Measurements from ENCODE around the gene VDAC2. TPM values are rescaled to one million over a fixed set of nuclear protein-coding genes. Genes with fewer than 3 reads are reported as not detected.
"Not testable (repeated sequence)": the region's sequence is repeated elsewhere in the genome, so short reads cannot be mapped to it uniquely, and the experiment has no call there.

The VDAC2 gene
- total RNA-seq, 6 experiments from 2014 or later = 48.3 to 92.7 (median 70.2) TPM

DNA sequence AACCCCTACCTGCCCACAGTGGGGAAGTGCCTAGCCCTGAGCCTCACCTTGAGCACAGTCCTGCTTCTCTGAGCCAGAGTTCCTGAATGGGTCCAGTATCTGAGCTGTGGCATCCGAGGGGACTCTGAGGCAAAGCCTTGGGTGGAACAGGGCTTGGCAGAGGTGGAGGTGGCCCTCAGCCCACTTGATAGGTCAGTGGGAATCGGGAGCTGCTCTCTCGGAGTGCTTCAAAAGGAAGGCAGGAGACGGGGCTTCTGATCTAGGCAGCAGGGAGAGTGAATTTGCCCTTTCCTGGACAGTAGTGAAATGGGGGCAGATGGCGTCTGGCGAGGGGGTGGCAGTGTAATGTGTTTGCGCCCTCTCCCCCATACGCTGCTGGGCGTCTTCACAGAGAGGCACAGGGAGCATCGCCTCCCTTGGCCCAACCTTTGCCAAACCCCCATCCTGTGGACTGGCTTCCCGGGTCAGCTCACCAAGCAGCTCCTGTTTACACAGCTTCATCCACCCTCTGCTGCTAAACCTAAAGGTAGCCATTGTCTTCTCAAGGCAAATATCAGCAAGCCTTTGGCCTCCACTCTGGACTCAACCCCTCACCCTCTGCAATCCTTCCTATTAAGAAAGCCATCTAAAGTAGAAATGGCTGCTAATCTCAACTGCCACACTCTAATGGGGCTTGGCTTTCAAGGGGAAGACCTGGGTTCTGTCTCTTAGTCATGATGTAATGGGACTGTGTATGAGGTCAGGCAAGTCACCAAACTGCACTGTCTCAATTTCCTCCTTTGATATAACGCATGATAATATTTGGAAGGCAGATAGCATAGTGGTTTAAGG, 21.1 kb upstream of the VDAC2 start:
- H3K27ac ChIP-seq = no peak overlapping the region
- no peak for DNase-seq

DNA sequence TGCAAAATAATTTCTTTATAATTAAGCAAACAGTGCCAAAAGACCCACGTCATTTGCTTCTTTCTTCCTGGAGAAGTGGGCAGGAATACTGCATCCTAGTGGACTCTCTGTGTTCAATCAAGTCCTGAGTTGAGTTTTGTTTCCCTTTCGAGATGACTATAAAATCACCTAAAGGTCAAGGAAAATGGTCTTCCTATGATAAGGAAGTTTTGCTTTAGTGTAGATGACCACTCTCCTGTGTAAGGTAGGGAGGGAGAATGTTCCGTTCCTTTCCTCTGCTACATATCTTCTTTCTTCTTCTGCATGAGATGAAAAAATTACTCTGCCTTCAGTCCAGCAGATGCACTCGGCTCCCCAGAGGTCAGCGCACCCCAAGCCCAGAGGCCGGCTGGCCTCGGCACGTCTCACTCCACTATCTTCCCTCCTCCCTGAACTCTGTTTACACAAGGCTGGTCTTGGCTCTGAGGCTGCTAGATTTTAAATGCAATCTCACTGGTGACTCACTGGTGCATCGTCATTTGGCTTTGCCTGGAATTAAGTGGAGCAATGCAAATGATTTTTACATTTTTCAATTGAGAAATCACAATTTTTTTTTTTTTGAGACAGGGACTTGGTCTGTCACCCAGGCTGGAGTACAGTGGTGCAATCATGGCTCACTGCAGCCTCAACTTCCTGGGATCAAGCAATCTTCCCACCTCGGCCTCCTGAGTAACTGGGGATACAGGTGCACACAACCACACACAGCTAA, 18.6 kb upstream of the VDAC2 start:
- Histone ChIP-seq H3K36me3 (no peaks in the 10 kb centered on the region), H3K27me3 (no peaks in the 10 kb centered on the region), H3K9me3 (no peaks in the 10 kb centered on the region), H3K4me1 (peaks cover 0 to 24% (median 4%) of the 10 kb centered on the region in 4 donors), H3K27ac (peak overlapping the region; percentile 3 to 42 (median 34)), H3K4me3 (peak overlapping the region in 1 of 3 donors; percentile 4)
- ATAC-seq (peak; percentile 94 to 97 (median 96)), DNase-seq (peak; percentile 69 to 81 (median 76))
- TF ChIP-seq, protein P1, sequence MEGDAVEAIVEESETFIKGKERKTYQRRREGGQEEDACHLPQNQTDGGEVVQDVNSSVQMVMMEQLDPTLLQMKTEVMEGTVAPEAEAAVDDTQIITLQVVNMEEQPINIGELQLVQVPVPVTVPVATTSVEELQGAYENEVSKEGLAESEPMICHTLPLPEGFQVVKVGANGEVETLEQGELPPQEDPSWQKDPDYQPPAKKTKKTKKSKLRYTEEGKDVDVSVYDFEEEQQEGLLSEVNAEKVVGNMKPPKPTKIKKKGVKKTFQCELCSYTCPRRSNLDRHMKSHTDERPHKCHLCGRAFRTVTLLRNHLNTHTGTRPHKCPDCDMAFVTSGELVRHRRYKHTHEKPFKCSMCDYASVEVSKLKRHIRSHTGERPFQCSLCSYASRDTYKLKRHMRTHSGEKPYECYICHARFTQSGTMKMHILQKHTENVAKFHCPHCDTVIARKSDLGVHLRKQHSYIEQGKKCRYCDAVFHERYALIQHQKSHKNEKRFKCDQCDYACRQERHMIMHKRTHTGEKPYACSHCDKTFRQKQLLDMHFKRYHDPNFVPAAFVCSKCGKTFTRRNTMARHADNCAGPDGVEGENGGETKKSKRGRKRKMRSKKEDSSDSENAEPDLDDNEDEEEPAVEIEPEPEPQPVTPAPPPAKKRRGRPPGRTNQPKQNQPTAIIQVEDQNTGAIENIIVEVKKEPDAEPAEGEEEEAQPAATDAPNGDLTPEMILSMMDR (IDR thresholded peaks at IDR 0.05) = peak in 2 of 4 donors; percentile 6 to 14
- TF ChIP-seq POLR2A (IDR thresholded peaks at IDR 0.05) = no peak
- WGBS (ENCODE audit: insufficient coverage, low coverage, low lambda C conversion rate, missing lambda C conversion rate) = 33% methylated on average over 10 of the region's 10 CpGs
- intact Hi-C loops (cut with DNase I) = no loop called here

More for the DNA sequence above, 21.1 kb upstream of the VDAC2 start:
- 95% methylated on average over 2 of the region's 12 CpGs for WGBS (ENCODE audit: insufficient coverage, low coverage, low lambda C conversion rate, missing lambda C conversion rate)
- Histone ChIP-seq H3K27me3 (no peaks in the 10 kb centered on the region), H3K4me1 (peaks cover 0 to 35% (median 5%) of the 10 kb centered on the region in 4 donors), H3K9me3 (no peaks in the 10 kb centered on the region), H3K4me3 (no peak overlapping the region), H3K36me3 (no peaks in the 10 kb centered on the region)
- no peak for ATAC-seq
- no peak for TF ChIP-seq POLR2A (IDR thresholded peaks at IDR 0.05)
- TF ChIP-seq, protein P1 (IDR thresholded peaks at IDR 0.05) = no peak
- intact Hi-C loops (cut with DNase I) = loop anchor here in 1 of 2 donors (10.0 kb wide), 1 partner anchor 45 kb away; the partner anchor contains the start of gene COMTD1

DNA sequence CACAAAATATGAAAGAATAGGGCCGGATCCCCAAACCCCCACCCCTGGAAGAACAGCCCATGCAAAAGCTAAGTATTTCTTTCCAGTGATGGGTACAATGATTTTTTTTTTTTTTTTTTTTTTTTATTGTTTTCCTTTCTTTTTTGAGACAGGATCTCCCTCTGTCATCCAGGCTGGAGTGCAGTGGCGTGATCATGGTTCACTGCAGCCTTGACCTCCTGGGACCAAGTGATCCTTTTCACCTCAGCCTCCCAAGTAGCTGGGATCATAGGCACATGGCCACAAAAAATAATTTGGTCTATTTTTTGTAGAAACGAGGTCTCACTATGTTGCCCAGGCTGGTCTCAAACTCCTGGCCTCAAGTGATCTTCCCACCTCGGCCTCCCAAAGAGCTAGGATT, 16.0 kb upstream of the VDAC2 start:
- not testable (repeated sequence) for H3K27me3 ChIP-seq, ATAC-seq
- 82% methylated on average over 4 of the region's 4 CpGs for WGBS (ENCODE audit: insufficient coverage, low coverage, low lambda C conversion rate, missing lambda C conversion rate)

DNA sequence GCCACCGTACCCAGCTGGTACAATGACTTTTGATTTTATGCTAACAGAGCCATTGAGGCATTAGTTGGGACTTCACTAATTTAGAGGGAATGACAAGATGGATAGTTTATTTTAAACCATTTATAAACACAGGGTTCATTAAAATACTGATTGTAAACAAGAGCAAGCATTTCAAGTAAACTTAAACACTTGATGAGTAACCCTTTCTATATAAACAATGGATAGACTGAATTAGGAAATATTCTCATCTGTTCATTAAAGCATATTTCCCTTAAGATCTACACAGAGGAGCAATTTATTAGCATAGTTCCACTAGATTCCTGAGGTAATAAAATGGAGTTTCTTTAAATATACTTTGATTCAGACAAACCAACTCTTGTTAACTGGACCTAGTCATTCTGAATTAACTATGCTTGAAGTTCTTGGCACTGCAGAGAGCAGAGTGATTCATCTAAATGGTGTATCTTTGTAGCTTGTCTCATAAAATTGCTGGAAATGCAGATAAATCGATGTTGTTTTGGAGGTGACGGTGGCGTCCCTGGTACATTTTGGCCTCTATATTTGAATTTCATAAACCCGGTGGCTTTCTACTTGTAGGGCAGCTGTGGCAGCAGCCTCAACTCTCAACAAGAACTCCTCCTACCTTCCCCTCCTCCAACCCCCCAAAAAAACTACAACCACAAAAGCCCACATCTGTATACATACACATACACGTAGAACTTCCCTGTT, 15.4 kb upstream of the VDAC2 start:
- no peaks in the 10 kb centered on the region for H3K9me3 ChIP-seq
- peaks cover 0 to 8% (median 0%) of the 10 kb centered on the region in 4 donors for H3K4me1 ChIP-seq
- no peak overlapping the region for H3K4me3 ChIP-seq
- no peaks in the 10 kb centered on the region for H3K27me3 ChIP-seq
- DNase-seq (no peak), ATAC-seq (no peak)
- H3K36me3 ChIP-seq = no peaks in the 10 kb centered on the region
- intact Hi-C loops (cut with DNase I) = no loop called here
- no peak overlapping the region for H3K27ac ChIP-seq
- no peak for TF ChIP-seq POLR2A (IDR thresholded peaks at IDR 0.05)
- TF ChIP-seq, protein P1 (IDR thresholded peaks at IDR 0.05) = no peak
- WGBS (ENCODE audit: insufficient coverage, low coverage, low lambda C conversion rate, missing lambda C conversion rate) = 78% methylated on average over 6 of the region's 6 CpGs

More for the DNA sequence above, 16.0 kb upstream of the VDAC2 start:
- H3K9me3 ChIP-seq; H3K36me3 ChIP-seq; H3K27ac ChIP-seq; DNase-seq; H3K4me3 ChIP-seq; H3K4me1 ChIP-seq; intact Hi-C loops (cut with DNase I): not testable (repeated sequence)
